ENCODE measurements around the gene XPR1.

XPR1 gene

DNA sequence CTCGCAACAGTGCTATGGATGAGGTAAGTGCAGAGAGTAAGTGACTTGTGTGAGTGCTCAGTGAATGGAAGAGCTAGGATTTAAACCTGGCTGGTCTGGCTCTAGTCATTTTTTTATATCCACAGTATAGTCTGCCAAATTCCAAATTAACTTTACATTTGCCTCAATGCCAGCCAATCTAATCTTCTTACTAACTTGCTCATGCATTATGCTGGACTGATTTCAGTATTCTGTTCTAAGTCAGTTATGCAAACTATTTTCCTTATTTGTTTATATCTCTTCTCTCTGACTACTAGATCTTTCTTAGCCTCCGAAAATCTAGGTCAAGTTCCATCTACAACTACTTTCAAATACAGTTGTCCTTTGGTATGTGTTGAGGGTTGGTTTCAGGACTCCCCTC lies 133.3 kb downstream of the XPR1 start:
- no peak for FAIRE-seq
- no peak for DNase-seq (ENCODE audit: insufficient read length, low spot score)

GRCh38 chr1:180769889-180770288 lies 138.1 kb downstream of the XPR1 start:
- DNase-seq (ENCODE audit: insufficient read length, low spot score) (no peak), FAIRE-seq (no peak)
- no peak for TF ChIP-seq CTCF (IDR thresholded peaks at IDR 0.05; ENCODE audit: insufficient read depth, missing control alignments)

More for the DNA sequence above, 133.3 kb downstream of the XPR1 start:
- no peak for TF ChIP-seq CTCF (IDR thresholded peaks at IDR 0.05; ENCODE audit: insufficient read depth, missing control alignments)

DNA sequence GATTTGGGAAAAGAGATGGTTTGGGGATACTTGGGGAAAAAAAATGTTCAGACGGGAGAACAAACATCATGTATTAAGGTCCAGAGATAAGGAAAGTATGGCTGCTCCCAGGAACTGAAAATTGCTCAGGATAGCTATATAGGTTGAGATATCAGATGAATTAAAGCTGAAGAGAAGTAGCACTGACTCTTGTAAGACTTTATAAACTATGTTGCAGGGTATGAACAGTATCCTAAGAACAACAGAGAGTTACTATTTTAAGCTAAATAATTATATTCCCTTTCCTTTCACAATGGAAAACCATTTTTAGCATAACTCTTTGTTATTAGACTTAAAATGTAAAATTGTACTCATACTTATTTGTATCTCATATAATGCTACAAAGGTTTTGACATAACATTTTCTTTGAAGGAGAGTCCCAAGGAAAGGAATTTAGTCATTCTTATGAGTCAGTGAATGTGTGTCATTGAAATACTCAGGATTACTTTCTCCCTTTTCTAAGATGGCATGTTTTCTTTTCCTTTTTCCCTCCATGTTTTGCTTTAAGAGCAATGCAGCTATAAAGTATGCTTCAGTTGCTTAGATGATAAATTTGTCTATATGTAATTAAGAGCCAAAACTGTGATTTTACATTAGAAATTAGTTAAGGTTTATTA lies 141.5 kb downstream of the XPR1 start:
- DNase-seq (ENCODE audit: insufficient read length, low spot score) (no peak), FAIRE-seq (peak; percentile 56)
- TF ChIP-seq CTCF (IDR thresholded peaks at IDR 0.05; ENCODE audit: insufficient read depth, missing control alignments): no peak

DNA sequence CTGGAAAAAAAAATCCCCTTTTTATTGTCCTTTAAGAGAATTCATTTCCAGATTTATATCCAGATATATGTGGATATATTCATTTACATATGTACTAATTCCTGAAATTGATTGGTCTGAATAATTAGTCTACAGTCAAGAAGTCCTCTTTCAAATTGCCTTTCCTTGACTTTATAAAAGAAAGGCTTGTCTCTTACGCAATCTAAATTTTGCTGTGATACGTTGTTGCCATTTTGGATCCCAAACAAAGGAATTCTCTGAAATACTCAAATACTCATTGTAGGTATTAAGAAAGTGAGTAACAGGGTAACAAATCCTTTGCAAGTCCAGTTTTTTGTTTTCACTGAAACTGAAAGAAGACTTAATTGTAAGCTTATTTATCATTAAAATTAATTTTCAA lies 144.0 kb downstream of the XPR1 start:
- no peak for TF ChIP-seq CTCF (IDR thresholded peaks at IDR 0.05; ENCODE audit: insufficient read depth, missing control alignments)
- DNase-seq (ENCODE audit: insufficient read length, low spot score) (no peak), FAIRE-seq (peak; percentile 71)

DNA sequence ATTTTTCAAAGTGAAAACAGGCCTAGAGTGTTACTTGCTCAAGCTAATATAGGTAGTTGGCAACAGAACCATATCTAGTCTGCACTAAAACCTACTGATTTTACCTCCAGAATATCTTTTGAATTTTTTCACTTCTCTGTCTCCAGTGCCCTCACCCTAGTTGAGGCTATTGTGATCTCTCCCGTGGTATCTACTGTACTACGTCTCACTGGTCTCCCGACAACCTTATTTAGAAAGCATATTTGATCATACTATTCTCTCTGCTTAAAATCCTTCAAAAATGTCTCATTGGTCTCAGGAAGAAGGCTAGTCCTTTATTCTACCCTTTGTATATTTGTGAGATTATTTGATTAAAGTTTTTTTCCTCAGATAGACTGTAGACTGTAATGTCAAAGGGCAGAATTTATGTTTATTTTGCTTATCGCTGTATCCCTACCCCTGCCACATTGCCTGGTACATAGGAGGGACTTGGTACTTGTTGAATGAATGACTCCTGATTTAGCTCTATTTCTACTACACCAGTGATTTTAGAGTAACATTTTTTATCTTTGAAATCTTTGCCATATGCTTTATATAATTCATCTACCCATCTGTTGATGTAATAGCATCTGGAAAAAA lies 145.4 kb downstream of the XPR1 start:
- DNase-seq (ENCODE audit: insufficient read length, low spot score) (no peak), FAIRE-seq (no peak)
- no peak for TF ChIP-seq CTCF (IDR thresholded peaks at IDR 0.05; ENCODE audit: insufficient read depth, missing control alignments)

- FAIRE-seq: peak; percentile 88
- DNase-seq (ENCODE audit: insufficient read length, low spot score): no peak
- peak; percentile 14 for TF ChIP-seq CTCF (IDR thresholded peaks at IDR 0.05; ENCODE audit: insufficient read depth, missing control alignments)
Measured at GRCh38 chr1:180778782-180779398, 147.1 kb downstream of the XPR1 start.

DNA sequence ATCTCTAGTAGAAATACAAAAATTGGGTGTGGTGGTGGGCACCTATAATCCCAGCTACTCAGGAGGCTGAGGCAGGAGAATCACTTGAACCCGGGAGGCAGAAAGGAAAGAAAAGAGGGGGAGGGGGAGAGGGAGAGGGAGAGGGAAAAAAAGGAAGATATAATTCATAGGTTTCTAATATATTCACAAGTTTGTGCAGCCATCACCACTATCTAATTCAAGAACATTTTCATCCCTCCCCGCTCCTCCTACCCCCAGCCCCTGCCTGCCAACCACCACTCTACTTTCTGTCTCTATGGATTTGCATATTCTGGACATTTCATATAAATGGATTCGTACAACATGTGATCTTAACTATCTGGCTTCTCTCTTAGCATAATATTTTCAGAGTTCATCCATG lies 147.8 kb downstream of the XPR1 start:
- no peak for DNase-seq (ENCODE audit: insufficient read length, low spot score)
- TF ChIP-seq CTCF (IDR thresholded peaks at IDR 0.05; ENCODE audit: insufficient read depth, missing control alignments): no peak
- FAIRE-seq: no peak

All from D721Med (cell line).